Spleen (tissue), 7 donors: ENCODE data around the gene FBXO45.

ENCODE experiments used
- POLR2A ChIP-seq, 3 donors: fragments of 450-650 bp; IDR thresholded peaks; one replicate each; pipeline ENCODE4 v1.5.1; 2017; ENCODE audit warnings: antibody characterized with exemption in 3 of 3, mild to moderate bottlenecking in 1 of 3
- POLR2AphosphoS5 ChIP-seq, 3 donors: sonication (generic); formaldehyde crosslinking; IDR thresholded peaks; one replicate each; pipeline ENCODE4 v1.5.1; 2017; ENCODE audit warnings: antibody characterized with exemption in 3 of 3
- TF ChIP-seq, protein P1 (sequence below), 11 experiments: fragments of 200-600 bp in 7 of 11; fragments of 450-650 bp in 4 of 11; sonication (generic) in 4 of 11; IDR thresholded peaks in 8 of 11; conservative IDR thresholded peaks in 3 of 11; 1 replicate in 7 of 11; 2 replicates in 4 of 11; pipeline versions ENCODE4 v1.4.0 to v1.8.0; 2016 to 2021; ENCODE audit warnings: antibody characterized with exemption in 11 of 11, inconsistent platforms in 4 of 11, mild to moderate bottlenecking in 1 of 11
- donor health status: DM: no; HTN: no; CAD: no; lungs with moderate emphysema.
- donor health status: DM: no; HTN: no; CAD: no.
- donor health status: DM: no; HTN: no; CAD: no.

DNA sequence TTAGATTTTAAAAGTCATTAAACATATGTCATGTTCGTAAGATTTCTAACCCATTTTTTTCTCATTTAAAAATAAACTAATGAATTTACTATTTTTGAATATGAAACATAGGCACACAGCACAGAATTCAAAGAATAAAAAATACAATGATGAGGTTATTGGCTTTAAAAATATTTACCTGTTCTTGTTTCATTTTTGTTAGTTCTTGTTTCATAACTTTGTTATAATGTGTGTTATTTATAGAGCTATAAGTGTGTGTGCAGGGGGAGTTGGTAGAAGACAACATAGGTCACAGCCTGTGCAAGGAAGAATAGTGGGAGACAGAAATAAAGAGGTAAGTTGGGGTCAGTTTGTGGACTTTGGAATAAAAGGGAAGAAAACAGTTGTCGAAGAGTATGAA, 40.2 kb downstream of the FBXO45 start:
- TF ChIP-seq POLR2A (IDR thresholded peaks at IDR 0.05) (no peak), POLR2AphosphoS5 (IDR thresholded peaks at IDR 0.05) (no peak)
- TF ChIP-seq, protein P1, sequence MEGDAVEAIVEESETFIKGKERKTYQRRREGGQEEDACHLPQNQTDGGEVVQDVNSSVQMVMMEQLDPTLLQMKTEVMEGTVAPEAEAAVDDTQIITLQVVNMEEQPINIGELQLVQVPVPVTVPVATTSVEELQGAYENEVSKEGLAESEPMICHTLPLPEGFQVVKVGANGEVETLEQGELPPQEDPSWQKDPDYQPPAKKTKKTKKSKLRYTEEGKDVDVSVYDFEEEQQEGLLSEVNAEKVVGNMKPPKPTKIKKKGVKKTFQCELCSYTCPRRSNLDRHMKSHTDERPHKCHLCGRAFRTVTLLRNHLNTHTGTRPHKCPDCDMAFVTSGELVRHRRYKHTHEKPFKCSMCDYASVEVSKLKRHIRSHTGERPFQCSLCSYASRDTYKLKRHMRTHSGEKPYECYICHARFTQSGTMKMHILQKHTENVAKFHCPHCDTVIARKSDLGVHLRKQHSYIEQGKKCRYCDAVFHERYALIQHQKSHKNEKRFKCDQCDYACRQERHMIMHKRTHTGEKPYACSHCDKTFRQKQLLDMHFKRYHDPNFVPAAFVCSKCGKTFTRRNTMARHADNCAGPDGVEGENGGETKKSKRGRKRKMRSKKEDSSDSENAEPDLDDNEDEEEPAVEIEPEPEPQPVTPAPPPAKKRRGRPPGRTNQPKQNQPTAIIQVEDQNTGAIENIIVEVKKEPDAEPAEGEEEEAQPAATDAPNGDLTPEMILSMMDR (IDR thresholded peaks at IDR 0.05 in 8 of 11, conservative IDR thresholded peaks at IDR 0.05 in 3 of 11): no peak
